ENCODE results near the gene ZNG1C.
"Not testable (repeated sequence)": the region's sequence is repeated elsewhere in the genome, so short reads cannot be mapped to it uniquely, and the experiment has no call there.

DNA sequence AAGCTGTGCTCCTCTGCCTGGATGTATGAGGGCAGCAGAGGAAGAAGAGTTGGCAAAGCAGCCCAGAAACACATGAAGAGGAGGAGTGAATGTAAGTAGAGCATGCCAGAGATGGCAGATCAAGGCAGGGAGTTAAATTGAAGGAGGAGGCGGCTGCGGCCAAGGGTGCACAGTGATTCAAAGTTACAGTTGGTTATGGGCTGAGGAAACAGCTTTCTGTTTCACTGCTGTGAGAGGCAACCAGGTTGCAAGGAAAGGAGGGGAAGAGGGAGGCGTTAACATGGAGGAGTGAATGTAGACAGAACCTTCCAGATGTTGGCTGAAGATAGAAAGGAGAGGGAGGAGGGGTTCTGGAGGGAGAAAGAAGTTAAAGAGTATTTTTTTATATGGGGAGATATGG lies 94.2 kb downstream of the ZNG1C start:
- TF ChIP-seq, protein P1, sequence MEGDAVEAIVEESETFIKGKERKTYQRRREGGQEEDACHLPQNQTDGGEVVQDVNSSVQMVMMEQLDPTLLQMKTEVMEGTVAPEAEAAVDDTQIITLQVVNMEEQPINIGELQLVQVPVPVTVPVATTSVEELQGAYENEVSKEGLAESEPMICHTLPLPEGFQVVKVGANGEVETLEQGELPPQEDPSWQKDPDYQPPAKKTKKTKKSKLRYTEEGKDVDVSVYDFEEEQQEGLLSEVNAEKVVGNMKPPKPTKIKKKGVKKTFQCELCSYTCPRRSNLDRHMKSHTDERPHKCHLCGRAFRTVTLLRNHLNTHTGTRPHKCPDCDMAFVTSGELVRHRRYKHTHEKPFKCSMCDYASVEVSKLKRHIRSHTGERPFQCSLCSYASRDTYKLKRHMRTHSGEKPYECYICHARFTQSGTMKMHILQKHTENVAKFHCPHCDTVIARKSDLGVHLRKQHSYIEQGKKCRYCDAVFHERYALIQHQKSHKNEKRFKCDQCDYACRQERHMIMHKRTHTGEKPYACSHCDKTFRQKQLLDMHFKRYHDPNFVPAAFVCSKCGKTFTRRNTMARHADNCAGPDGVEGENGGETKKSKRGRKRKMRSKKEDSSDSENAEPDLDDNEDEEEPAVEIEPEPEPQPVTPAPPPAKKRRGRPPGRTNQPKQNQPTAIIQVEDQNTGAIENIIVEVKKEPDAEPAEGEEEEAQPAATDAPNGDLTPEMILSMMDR (IDR thresholded peaks at IDR 0.05; ENCODE audit: poor library complexity), result not testable (repeated sequence)
- not testable (repeated sequence) for TF ChIP-seq EZH2 (IDR thresholded peaks at IDR 0.05; ENCODE audit: borderline replicate concordance)
